Fibroblast of lung (primary cell): ENCODE measurements around the gene SMC6. TPM values are rescaled to one million over a fixed set of nuclear protein-coding genes. Genes with fewer than 3 reads are reported as not detected.
A peak's percentile ranks its signal among the peaks of the same experiment; 100 is the strongest.

Experiments used
- DNase-seq, 2 donors: peaks; one replicate each; pipeline versions ENCODE4 v3.0.0 to v3.0.0-alpha.2; 2010; ENCODE audit warnings: low read depth in 2 of 2
- H2AFZ ChIP-seq: 2 replicates; pipeline ENCODE4 v1.5.1; 2012; ENCODE audit warnings: low read length, control low read depth, inconsistent platforms
- H3K27ac ChIP-seq: 2 replicates; pipeline ENCODE4 v1.5.1; 2011; ENCODE audit warnings: low read length, control low read depth; ENCODE audit not compliant: insufficient read depth
- H3K27me3 ChIP-seq: 2 replicates; pipeline ENCODE4 v1.5.1; 2011; ENCODE audit warnings: mild to moderate bottlenecking, low read length; ENCODE audit not compliant: control insufficient read depth, insufficient read depth
- H3K36me3 ChIP-seq: 2 replicates; pipeline ENCODE4 v1.5.1; 2011; ENCODE audit warnings: low read length; ENCODE audit not compliant: control insufficient read depth, insufficient read depth
- H3K4me1 ChIP-seq: 2 replicates; pipeline ENCODE4 v1.5.1; 2011; ENCODE audit warnings: low read length; ENCODE audit not compliant: control insufficient read depth, insufficient read depth; ENCODE audit errors: extremely low read depth
- H3K4me2 ChIP-seq: 2 replicates; pipeline ENCODE4 v1.5.1; 2011; ENCODE audit warnings: low read length, control low read depth; ENCODE audit not compliant: insufficient read depth; ENCODE audit errors: extremely low read depth
- H3K4me3 ChIP-seq, 4 experiments: fragments of 200-600 bp in 1 of 4; sonication (generic) in 1 of 4; replicated peaks in 1 of 4; 2 replicates each; pipeline ENCODE4 v1.5.1; 2011 to 2016; ENCODE audit warnings: low read length in 4 of 4, low read depth in 3 of 4, mild to moderate bottlenecking in 3 of 4, control low read depth in 2 of 4, inconsistent platforms in 1 of 4, mixed read lengths in 1 of 4; ENCODE audit not compliant: insufficient read depth in 1 of 4; ENCODE audit errors: control extremely low read depth in 1 of 4
- H3K79me2 ChIP-seq: 2 replicates; pipeline ENCODE4 v1.5.1; 2012; ENCODE audit warnings: mild to moderate bottlenecking, low read length, inconsistent platforms; ENCODE audit not compliant: control insufficient read depth, insufficient read depth
- H3K9ac ChIP-seq: 2 replicates; pipeline ENCODE4 v1.5.1; 2011; ENCODE audit warnings: mild to moderate bottlenecking, low read length, control low read depth; ENCODE audit not compliant: insufficient read depth
- H3K9me3 ChIP-seq: 2 replicates; pipeline ENCODE4 v1.5.1; 2012; ENCODE audit warnings: low read depth, low read length; ENCODE audit not compliant: control insufficient read depth, insufficient read depth
- H4K20me1 ChIP-seq: 2 replicates; pipeline ENCODE4 v1.5.1; 2011; ENCODE audit warnings: low read length; ENCODE audit not compliant: control insufficient read depth, insufficient read depth; ENCODE audit errors: extremely low read depth
- EZH2 ChIP-seq: IDR thresholded peaks from 2 replicates; pipeline ENCODE4 v1.5.1; 2012; ENCODE audit warnings: low read length, control low read depth, mild to moderate bottlenecking; ENCODE audit errors: missing control alignments
- polyA plus RNA-seq, 2 donors: library from polyadenylated mRNA; depleted of rRNA in 1 of 2; stranded (reverse) in 1 of 2; unstranded in 1 of 2; fragments of >200 nt; gene quantifications; 2 replicates each; pipeline ENCODE4 v1.2.1, GENCODE V29; 2011 to 2012; ENCODE audit warnings: missing spikeins in 1 of 2
- total RNA-seq: library from RNA; depleted of rRNA; stranded (reverse); fragments of >200 nt; gene quantifications from 2 replicates; pipeline ENCODE4 v1.2.1, GENCODE V29; 2014
- TF ChIP-seq, protein P1 (sequence below), 2 donors: IDR thresholded peaks in 1 of 2; conservative IDR thresholded peaks in 1 of 2; 1 replicate in 1 of 2; 2 replicates in 1 of 2; pipeline ENCODE4 v1.5.1; 2011 to 2012; ENCODE audit warnings: low read length in 2 of 2, control low read depth in 1 of 2, inconsistent platforms in 1 of 2, low read depth in 1 of 2, mild to moderate bottlenecking in 1 of 2

SMC6 gene
- total and polyA plus RNA-seq, 2 donors (not counting 1 experiment from before 2014, with no cell fraction given) = 17.9 to 22.8 TPM

DNA sequence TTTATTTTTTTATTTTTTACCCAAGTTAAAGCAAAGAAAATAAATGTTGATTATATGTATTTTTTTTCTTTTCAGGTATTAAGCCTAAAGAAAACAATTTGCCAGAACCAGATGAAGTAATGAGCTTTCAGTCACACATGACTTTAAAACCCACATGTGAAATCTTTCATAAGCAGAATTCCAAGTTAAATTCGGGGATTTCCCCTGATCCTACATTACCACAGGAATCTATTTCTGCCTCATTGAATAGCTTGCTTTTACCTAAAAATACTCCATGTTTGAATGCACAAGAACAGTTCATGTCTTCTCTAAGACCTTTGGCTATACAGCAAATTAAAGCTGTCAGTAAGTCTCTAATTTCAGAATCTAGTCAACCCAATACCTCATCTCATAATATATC, 26.9 kb upstream of the SMC6 start:
- H3K79me2 ChIP-seq = no peaks in the 10 kb centered on the region
- H4K20me1 ChIP-seq = no peaks in the 10 kb centered on the region
- no peak overlapping the region for H3K4me3 ChIP-seq
- no peaks in the 10 kb centered on the region for H3K27me3 ChIP-seq
- H2AFZ ChIP-seq = no peak overlapping the region
- no peak for TF ChIP-seq EZH2
- TF ChIP-seq, protein P1, sequence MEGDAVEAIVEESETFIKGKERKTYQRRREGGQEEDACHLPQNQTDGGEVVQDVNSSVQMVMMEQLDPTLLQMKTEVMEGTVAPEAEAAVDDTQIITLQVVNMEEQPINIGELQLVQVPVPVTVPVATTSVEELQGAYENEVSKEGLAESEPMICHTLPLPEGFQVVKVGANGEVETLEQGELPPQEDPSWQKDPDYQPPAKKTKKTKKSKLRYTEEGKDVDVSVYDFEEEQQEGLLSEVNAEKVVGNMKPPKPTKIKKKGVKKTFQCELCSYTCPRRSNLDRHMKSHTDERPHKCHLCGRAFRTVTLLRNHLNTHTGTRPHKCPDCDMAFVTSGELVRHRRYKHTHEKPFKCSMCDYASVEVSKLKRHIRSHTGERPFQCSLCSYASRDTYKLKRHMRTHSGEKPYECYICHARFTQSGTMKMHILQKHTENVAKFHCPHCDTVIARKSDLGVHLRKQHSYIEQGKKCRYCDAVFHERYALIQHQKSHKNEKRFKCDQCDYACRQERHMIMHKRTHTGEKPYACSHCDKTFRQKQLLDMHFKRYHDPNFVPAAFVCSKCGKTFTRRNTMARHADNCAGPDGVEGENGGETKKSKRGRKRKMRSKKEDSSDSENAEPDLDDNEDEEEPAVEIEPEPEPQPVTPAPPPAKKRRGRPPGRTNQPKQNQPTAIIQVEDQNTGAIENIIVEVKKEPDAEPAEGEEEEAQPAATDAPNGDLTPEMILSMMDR (conservative IDR thresholded peaks at IDR 0.05 in 1 of 2, IDR thresholded peaks at IDR 0.05 in 1 of 2; ENCODE audit: low read depth in 1 of 2, low read length in 2 of 2) = no peak
- H3K9me3 ChIP-seq = no peaks in the 10 kb centered on the region
- DNase-seq = peak in 1 of 2 donors; percentile 41
- H3K9ac ChIP-seq = no peak overlapping the region
- no peak overlapping the region for H3K27ac ChIP-seq
- H3K4me2 ChIP-seq = no peak overlapping the region
- H3K36me3 ChIP-seq = no peaks in the 10 kb centered on the region
- H3K4me1 ChIP-seq = no peaks in the 10 kb centered on the region

DNA sequence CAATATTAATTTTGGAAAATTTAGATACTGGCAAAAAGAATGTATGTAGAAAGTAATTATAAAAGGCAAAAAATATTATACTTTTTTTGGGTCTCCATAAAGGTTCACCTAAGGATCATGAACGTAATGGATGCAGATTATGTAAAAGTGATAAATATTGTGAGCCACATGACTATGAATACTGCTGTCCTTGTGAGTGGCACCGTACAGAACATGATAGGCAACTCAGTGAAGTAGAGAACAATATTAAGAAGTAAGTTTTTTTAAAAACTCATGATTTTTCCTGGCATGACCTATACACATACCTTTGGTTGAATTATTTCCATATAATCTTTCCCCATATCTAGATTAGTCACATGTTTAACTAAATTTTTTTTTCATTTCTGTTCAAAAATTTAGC, 18.9 kb upstream of the SMC6 start:
- Histone ChIP-seq H2AFZ (no peak overlapping the region), H3K4me3 (no peak overlapping the region), H3K9ac (no peak overlapping the region), H3K36me3 (peaks cover 2% of the 10 kb centered on the region), H3K27me3 (no peaks in the 10 kb centered on the region), H4K20me1 (no peaks in the 10 kb centered on the region), H3K4me1 (no peaks in the 10 kb centered on the region), H3K27ac (no peak overlapping the region), H3K79me2 (no peaks in the 10 kb centered on the region), H3K4me2 (no peak overlapping the region), H3K9me3 (no peaks in the 10 kb centered on the region)
- no peak for DNase-seq
- TF ChIP-seq, protein P1 (conservative IDR thresholded peaks at IDR 0.05 in 1 of 2, IDR thresholded peaks at IDR 0.05 in 1 of 2; ENCODE audit: low read depth in 1 of 2, low read length in 2 of 2) = no peak
- no peak for TF ChIP-seq EZH2

DNA sequence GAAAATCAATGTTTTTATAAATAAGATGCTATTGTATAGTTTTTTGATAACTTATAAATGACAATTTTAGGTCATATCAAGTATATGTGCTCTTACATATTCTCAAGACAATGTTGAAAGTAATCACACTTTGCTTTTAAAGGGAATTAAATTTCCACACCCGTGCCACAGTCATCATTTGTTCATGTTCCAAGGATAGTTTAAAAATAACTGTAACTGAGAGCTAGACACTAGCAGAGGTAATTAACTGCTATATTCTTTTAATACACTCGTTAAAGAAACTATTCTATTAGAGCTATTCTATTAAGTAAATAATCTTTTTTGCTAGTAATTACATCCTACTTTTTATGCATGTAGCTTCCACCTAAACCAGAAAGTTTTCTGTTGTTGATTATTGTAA, 18.3 kb upstream of the SMC6 start:
- H3K36me3 ChIP-seq = peaks cover 2% of the 10 kb centered on the region
- H3K9me3 ChIP-seq = no peaks in the 10 kb centered on the region
- no peak overlapping the region for H3K4me2 ChIP-seq
- TF ChIP-seq EZH2 = no peak
- TF ChIP-seq, protein P1 (conservative IDR thresholded peaks at IDR 0.05 in 1 of 2, IDR thresholded peaks at IDR 0.05 in 1 of 2; ENCODE audit: low read depth in 1 of 2, low read length in 2 of 2) = no peak
- no peaks in the 10 kb centered on the region for H3K27me3 ChIP-seq
- no peak for DNase-seq
- no peak overlapping the region for H2AFZ ChIP-seq
- no peak overlapping the region for H3K27ac ChIP-seq
- no peak overlapping the region for H3K9ac ChIP-seq
- no peaks in the 10 kb centered on the region for H4K20me1 ChIP-seq
- no peak overlapping the region for H3K4me3 ChIP-seq
- no peaks in the 10 kb centered on the region for H3K4me1 ChIP-seq
- no peaks in the 10 kb centered on the region for H3K79me2 ChIP-seq
